Endodermal cell (in vitro differentiated cells): ENCODE measurements around the gene BGN. TPM values are rescaled to one million over a fixed set of nuclear protein-coding genes. Genes with fewer than 3 reads are reported as not detected.

Experiments
- DNase-seq: peaks from one replicate; pipeline ENCODE4 v3.0.0-alpha.2; 2017
- H3K27ac ChIP-seq: 2 replicates; pipeline ENCODE4 v1.5.1; 2013; ENCODE audit warnings: mild to moderate bottlenecking, low read depth, low read length, moderate library complexity
- H3K27me3 ChIP-seq: 2 replicates; pipeline ENCODE4 v1.6.1; 2013; ENCODE audit warnings: mild to moderate bottlenecking, low read length, moderate library complexity; ENCODE audit not compliant: insufficient read depth, control insufficient read depth, poor library complexity, severe bottlenecking
- H3K36me3 ChIP-seq: 2 replicates; pipeline ENCODE4 v1.7.0; 2013; ENCODE audit warnings: mild to moderate bottlenecking, low read length, moderate library complexity; ENCODE audit not compliant: control insufficient read depth, insufficient read depth
- H3K4me1 ChIP-seq: one replicate; pipeline ENCODE4 v1.7.0; 2013; ENCODE audit warnings: low read length; ENCODE audit not compliant: control insufficient read depth, insufficient read depth
- H3K4me3 ChIP-seq: 2 replicates; pipeline ENCODE4 v1.5.1; 2013; ENCODE audit warnings: mild to moderate bottlenecking, low read length, moderate library complexity
- H3K9ac ChIP-seq: 2 replicates; pipeline ENCODE4 v1.6.1; 2013; ENCODE audit warnings: mild to moderate bottlenecking, low read length, moderate library complexity; ENCODE audit not compliant: poor library complexity, severe bottlenecking; ENCODE audit errors: extremely low read depth
- H3K9me3 ChIP-seq: 2 replicates; pipeline ENCODE4 v1.6.1; 2013; ENCODE audit warnings: mild to moderate bottlenecking, low read length, moderate library complexity; ENCODE audit not compliant: control insufficient read depth
- H3K27ac Mint-ChIP-seq: 2 replicates; pipeline ENCODE4 v1.8.0; 2020; ENCODE audit warnings: mixed read lengths
- H3K27me3 Mint-ChIP-seq: 2 replicates; pipeline ENCODE4 v1.8.0; 2021; ENCODE audit warnings: mild to moderate bottlenecking, mixed read lengths; ENCODE audit not compliant: insufficient read depth
- H3K36me3 Mint-ChIP-seq: 2 replicates; pipeline ENCODE4 v1.8.0; 2020; ENCODE audit warnings: low read depth, mixed read lengths
- H3K4me1 Mint-ChIP-seq: 2 replicates; pipeline ENCODE4 v1.8.0; 2020; ENCODE audit warnings: mixed read lengths
- H3K4me3 Mint-ChIP-seq: 2 replicates; pipeline ENCODE4 v1.8.0; 2020; ENCODE audit warnings: mild to moderate bottlenecking, moderate library complexity, mixed read lengths
- H3K9me3 Mint-ChIP-seq: 2 replicates; pipeline ENCODE4 v1.8.0; 2020; ENCODE audit warnings: mild to moderate bottlenecking, mixed read lengths
- WGBS, 2 experiments: methylation state at CpG; one replicate each; pipeline versions ENCODE4 v1.1.5 to v1.1.7; 2013; ENCODE audit warnings: missing lambda C conversion rate in 2 of 2, mixed read lengths in 1 of 2; ENCODE audit not compliant: insufficient coverage in 1 of 2, insufficient read length in 1 of 2; 5-methylcytosine and 5-hydroxymethylcytosine counted together
- total RNA-seq, 2 donors: library from RNA; stranded (reverse); fragmentation: NEBNext Ultra II Directional in 1 of 2; extraction: Animal tissue kit (Norgen Biotek cat#: 25700) in 1 of 2; gene quantifications; 2 replicates in 1 of 2; 3 replicates in 1 of 2; pipeline ENCODE4 v1.2.1, GENCODE V29; 2021
- TF ChIP-seq, protein P1 (sequence below): fragments of 200-600 bp; sonication (generic); conservative IDR thresholded peaks from 2 replicates; pipeline ENCODE4 v1.5.0; 2021; ENCODE audit warnings: antibody characterized with exemption, mild to moderate bottlenecking

Gene BGN
- total RNA-seq, 2 donors from 2014 or later: 1.2 to 1.6 TPM

GRCh38 chrX:153450949-153451277 is 43.9 kb upstream of the BGN start:
- Mint-ChIP-seq H3K4me3 (no peak overlapping the region), H3K9me3 (peaks cover 63% of the 10 kb centered on the region), H3K36me3 (peaks cover 12% of the 10 kb centered on the region), H3K4me1 (no peaks in the 10 kb centered on the region), H3K27ac (no peak overlapping the region), H3K27me3 (no peaks in the 10 kb centered on the region)
- 97 to 100% methylated on average over 2 to 8 of the region's 8 CpGs for WGBS, 2 experiments
- Histone ChIP-seq H3K27me3 (no peaks in the 10 kb centered on the region), H3K9ac (no peak overlapping the region), H3K36me3 (no peaks in the 10 kb centered on the region), H3K4me1 (no peaks in the 10 kb centered on the region), H3K4me3 (no peak overlapping the region), H3K27ac (no peak overlapping the region), H3K9me3 (no peaks in the 10 kb centered on the region)
- TF ChIP-seq, protein P1, sequence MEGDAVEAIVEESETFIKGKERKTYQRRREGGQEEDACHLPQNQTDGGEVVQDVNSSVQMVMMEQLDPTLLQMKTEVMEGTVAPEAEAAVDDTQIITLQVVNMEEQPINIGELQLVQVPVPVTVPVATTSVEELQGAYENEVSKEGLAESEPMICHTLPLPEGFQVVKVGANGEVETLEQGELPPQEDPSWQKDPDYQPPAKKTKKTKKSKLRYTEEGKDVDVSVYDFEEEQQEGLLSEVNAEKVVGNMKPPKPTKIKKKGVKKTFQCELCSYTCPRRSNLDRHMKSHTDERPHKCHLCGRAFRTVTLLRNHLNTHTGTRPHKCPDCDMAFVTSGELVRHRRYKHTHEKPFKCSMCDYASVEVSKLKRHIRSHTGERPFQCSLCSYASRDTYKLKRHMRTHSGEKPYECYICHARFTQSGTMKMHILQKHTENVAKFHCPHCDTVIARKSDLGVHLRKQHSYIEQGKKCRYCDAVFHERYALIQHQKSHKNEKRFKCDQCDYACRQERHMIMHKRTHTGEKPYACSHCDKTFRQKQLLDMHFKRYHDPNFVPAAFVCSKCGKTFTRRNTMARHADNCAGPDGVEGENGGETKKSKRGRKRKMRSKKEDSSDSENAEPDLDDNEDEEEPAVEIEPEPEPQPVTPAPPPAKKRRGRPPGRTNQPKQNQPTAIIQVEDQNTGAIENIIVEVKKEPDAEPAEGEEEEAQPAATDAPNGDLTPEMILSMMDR: no peak
- no peak for DNase-seq

DNA sequence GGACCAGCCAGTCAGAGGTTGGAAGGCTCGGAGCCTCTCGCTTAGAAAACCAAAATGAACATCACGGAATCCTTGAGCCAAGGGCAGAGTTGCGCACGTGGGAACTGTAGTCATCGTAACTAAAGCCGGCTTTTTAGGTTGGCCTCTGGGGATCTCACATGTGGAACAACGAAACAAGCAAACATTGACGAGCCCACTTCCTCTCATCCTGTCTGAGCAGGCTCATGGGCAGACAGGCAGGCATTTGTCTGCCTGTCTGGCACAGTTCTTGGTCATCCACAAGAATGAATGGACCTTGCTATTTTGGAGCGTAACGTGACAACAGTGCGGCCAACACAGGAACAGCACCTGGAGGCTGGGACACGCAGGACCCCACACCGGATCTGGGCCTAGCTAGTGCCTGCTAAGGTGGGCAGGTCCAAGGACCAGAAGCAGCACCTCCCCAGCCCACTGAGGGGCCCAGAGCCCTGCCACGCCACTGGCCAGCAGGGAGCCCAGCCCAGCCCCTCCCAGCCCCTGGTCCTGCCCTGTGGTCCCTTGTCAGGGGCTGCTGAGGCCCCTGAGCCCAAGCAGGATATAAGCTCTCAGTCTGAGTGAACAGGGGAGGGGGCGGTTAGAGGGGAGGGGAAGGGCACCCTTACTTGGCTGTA is 39.8 kb upstream of the BGN start:
- WGBS, 2 experiments: 74 to 88% methylated on average over 7 to 16 of the region's 16 CpGs
- no peak overlapping the region for H3K9ac ChIP-seq
- no peak overlapping the region for H3K4me3 ChIP-seq
- H3K36me3 ChIP-seq: no peaks in the 10 kb centered on the region
- no peak for DNase-seq
- Mint-ChIP-seq H3K9me3 (peaks cover 71% of the 10 kb centered on the region), H3K36me3 (peaks cover 7% of the 10 kb centered on the region), H3K27ac (no peak overlapping the region), H3K4me3 (no peak overlapping the region), H3K4me1 (no peaks in the 10 kb centered on the region), H3K27me3 (no peaks in the 10 kb centered on the region)
- H3K9me3 ChIP-seq: no peaks in the 10 kb centered on the region
- H3K4me1 ChIP-seq: no peaks in the 10 kb centered on the region
- H3K27me3 ChIP-seq: no peaks in the 10 kb centered on the region
- no peak overlapping the region for H3K27ac ChIP-seq
- TF ChIP-seq, protein P1: no peak

- 96 to 97% methylated on average over 11 to 13 of the region's 16 CpGs for WGBS, 2 experiments
- Mint-ChIP-seq H3K4me3 (no peak overlapping the region), H3K9me3 (peaks cover 71% of the 10 kb centered on the region), H3K27ac (no peak overlapping the region), H3K27me3 (no peaks in the 10 kb centered on the region), H3K4me1 (no peaks in the 10 kb centered on the region), H3K36me3 (peaks cover 7% of the 10 kb centered on the region)
- Histone ChIP-seq H3K9me3 (no peaks in the 10 kb centered on the region), H3K36me3 (no peaks in the 10 kb centered on the region), H3K9ac (no peak overlapping the region), H3K4me3 (no peak overlapping the region), H3K27ac (no peak overlapping the region), H3K27me3 (no peaks in the 10 kb centered on the region), H3K4me1 (no peaks in the 10 kb centered on the region)
- no peak for DNase-seq
- TF ChIP-seq, protein P1: no peak
Measured at GRCh38 chrX:153455571-153455970, 39.2 kb upstream of the BGN start.
